ENCODE measurements around the gene TENM4. TPM values are rescaled to one million over a fixed set of nuclear protein-coding genes. Genes with fewer than 3 reads are reported as not detected.

TENM4 gene
- polyA plus RNA-seq, 1 donor from 2014 or later: 16.8 TPM

DNA sequence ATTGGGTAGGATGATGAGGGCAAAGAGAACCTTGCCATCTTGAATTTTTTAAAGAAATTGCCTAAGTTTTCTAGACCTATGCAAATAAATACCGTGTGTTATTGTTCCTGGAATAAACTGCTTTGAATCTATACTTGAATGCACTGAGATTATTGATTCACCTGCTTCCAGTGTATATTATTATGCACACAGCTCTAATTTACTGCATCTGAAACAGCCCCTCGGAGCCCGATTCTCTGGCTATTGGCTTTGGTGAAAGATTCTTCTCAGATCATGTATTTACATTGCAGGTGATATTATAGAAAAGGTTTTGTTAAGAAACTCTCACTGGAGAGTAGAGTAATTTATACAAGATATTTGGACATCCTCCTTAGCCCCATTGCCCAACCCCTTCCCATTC lies 254.2 kb downstream of the TENM4 start:
- TF ChIP-seq MXI1 (conservative IDR thresholded peaks at IDR 0.05; ENCODE audit: poor library complexity, severe bottlenecking) (no peak), SMC3 (conservative IDR thresholded peaks at IDR 0.05; ENCODE audit: poor library complexity) (no peak), POLR2AphosphoS5 (IDR thresholded peaks at IDR 0.05) (no peak), TAF1 (IDR thresholded peaks at IDR 0.05; ENCODE audit: low read depth) (no peak), RAD21 (conservative IDR thresholded peaks at IDR 0.05) (no peak), EZH2 (IDR thresholded peaks at IDR 0.05; ENCODE audit: borderline replicate concordance, insufficient read depth, low read length, poor library complexity, severe bottlenecking) (no peak), EP300 (conservative IDR thresholded peaks at IDR 0.05; ENCODE audit: poor library complexity, severe bottlenecking) (no peak)
- TF ChIP-seq, protein P1, sequence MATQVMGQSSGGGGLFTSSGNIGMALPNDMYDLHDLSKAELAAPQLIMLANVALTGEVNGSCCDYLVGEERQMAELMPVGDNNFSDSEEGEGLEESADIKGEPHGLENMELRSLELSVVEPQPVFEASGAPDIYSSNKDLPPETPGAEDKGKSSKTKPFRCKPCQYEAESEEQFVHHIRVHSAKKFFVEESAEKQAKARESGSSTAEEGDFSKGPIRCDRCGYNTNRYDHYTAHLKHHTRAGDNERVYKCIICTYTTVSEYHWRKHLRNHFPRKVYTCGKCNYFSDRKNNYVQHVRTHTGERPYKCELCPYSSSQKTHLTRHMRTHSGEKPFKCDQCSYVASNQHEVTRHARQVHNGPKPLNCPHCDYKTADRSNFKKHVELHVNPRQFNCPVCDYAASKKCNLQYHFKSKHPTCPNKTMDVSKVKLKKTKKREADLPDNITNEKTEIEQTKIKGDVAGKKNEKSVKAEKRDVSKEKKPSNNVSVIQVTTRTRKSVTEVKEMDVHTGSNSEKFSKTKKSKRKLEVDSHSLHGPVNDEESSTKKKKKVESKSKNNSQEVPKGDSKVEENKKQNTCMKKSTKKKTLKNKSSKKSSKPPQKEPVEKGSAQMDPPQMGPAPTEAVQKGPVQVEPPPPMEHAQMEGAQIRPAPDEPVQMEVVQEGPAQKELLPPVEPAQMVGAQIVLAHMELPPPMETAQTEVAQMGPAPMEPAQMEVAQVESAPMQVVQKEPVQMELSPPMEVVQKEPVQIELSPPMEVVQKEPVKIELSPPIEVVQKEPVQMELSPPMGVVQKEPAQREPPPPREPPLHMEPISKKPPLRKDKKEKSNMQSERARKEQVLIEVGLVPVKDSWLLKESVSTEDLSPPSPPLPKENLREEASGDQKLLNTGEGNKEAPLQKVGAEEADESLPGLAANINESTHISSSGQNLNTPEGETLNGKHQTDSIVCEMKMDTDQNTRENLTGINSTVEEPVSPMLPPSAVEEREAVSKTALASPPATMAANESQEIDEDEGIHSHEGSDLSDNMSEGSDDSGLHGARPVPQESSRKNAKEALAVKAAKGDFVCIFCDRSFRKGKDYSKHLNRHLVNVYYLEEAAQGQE (IDR thresholded peaks at IDR 0.05; ENCODE audit: borderline replicate concordance): no peak
- TF ChIP-seq, protein P2, sequence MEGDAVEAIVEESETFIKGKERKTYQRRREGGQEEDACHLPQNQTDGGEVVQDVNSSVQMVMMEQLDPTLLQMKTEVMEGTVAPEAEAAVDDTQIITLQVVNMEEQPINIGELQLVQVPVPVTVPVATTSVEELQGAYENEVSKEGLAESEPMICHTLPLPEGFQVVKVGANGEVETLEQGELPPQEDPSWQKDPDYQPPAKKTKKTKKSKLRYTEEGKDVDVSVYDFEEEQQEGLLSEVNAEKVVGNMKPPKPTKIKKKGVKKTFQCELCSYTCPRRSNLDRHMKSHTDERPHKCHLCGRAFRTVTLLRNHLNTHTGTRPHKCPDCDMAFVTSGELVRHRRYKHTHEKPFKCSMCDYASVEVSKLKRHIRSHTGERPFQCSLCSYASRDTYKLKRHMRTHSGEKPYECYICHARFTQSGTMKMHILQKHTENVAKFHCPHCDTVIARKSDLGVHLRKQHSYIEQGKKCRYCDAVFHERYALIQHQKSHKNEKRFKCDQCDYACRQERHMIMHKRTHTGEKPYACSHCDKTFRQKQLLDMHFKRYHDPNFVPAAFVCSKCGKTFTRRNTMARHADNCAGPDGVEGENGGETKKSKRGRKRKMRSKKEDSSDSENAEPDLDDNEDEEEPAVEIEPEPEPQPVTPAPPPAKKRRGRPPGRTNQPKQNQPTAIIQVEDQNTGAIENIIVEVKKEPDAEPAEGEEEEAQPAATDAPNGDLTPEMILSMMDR (IDR thresholded peaks at IDR 0.05; ENCODE audit: poor library complexity, severe bottlenecking): no peak
- H3K9me2 ChIP-seq (ENCODE audit: insufficient read depth, low read length): no peaks in the 10 kb centered on the region

DNA sequence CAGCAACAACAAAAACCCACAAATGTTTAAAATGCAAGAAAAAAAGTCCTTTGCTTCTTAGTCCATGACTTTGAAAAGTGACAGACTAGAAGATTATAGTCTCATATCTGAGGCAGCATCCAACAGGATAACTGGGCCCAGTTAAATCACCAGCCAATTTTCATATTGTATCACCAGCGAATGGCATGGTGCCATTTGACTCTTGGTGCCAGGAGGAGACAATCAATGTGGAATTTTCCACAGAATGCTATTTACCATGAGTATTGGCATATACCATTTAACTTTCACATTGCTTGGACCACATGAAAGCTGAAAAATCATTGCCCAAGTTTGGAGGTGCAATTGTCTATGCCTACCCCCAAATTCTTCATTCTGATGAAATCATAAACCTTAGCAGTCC lies 255.5 kb downstream of the TENM4 start:
- no peak overlapping the region for H3K9ac ChIP-seq (ENCODE audit: low read length)
- H3K27me3 ChIP-seq (ENCODE audit: insufficient read depth, low read depth, low read length): no peaks in the 10 kb centered on the region
- no peaks in the 10 kb centered on the region for H3K36me3 ChIP-seq (ENCODE audit: insufficient read depth, low read length)
- no peaks in the 10 kb centered on the region for H3K9me3 ChIP-seq (ENCODE audit: low read length)
- no peak overlapping the region for H3K4me3 ChIP-seq (ENCODE audit: low read length)
- H3K9me2 ChIP-seq (ENCODE audit: insufficient read depth, low read length): no peaks in the 10 kb centered on the region
- H4K20me1 ChIP-seq (ENCODE audit: insufficient read depth): no peaks in the 10 kb centered on the region
- no peak overlapping the region for H3K27ac ChIP-seq (ENCODE audit: low read length)
- no peak overlapping the region for H2AFZ ChIP-seq (ENCODE audit: low read depth, low read length)
- H3F3A ChIP-seq (ENCODE audit: insufficient read depth, low read length, poor library complexity, severe bottlenecking): no peaks in the 10 kb centered on the region
- H3K4me2 ChIP-seq (ENCODE audit: low read length): no peak overlapping the region
- no peaks in the 10 kb centered on the region for H3K79me2 ChIP-seq (replicated peaks; ENCODE audit: insufficient read depth, low read length)
- TF ChIP-seq MXI1 (conservative IDR thresholded peaks at IDR 0.05; ENCODE audit: poor library complexity, severe bottlenecking): no peak
- no peak for TF ChIP-seq EZH2 (IDR thresholded peaks at IDR 0.05; ENCODE audit: borderline replicate concordance, insufficient read depth, low read length, poor library complexity, severe bottlenecking)
- TF ChIP-seq POLR2AphosphoS5 (IDR thresholded peaks at IDR 0.05): no peak
- no peak for TF ChIP-seq EP300 (conservative IDR thresholded peaks at IDR 0.05; ENCODE audit: poor library complexity, severe bottlenecking)
- TF ChIP-seq, protein P2 (IDR thresholded peaks at IDR 0.05; ENCODE audit: poor library complexity, severe bottlenecking): no peak

More for the DNA sequence above, 254.2 kb downstream of the TENM4 start:
- H3K27me3 ChIP-seq (ENCODE audit: insufficient read depth, low read depth, low read length): no peaks in the 10 kb centered on the region
- H3K4me3 ChIP-seq (ENCODE audit: low read length): no peak overlapping the region
- no peaks in the 10 kb centered on the region for H3K9me3 ChIP-seq (ENCODE audit: low read length)
- no peak overlapping the region for H2AFZ ChIP-seq (ENCODE audit: low read depth, low read length)
- no peaks in the 10 kb centered on the region for H4K20me1 ChIP-seq (ENCODE audit: insufficient read depth)
- H3K79me2 ChIP-seq (replicated peaks; ENCODE audit: insufficient read depth, low read length): no peaks in the 10 kb centered on the region
- no peak overlapping the region for H3K27ac ChIP-seq (ENCODE audit: low read length)
- H3K4me2 ChIP-seq (ENCODE audit: low read length): no peak overlapping the region
- H3K9ac ChIP-seq (ENCODE audit: low read length): no peak overlapping the region
- no peaks in the 10 kb centered on the region for H3F3A ChIP-seq (ENCODE audit: insufficient read depth, low read length, poor library complexity, severe bottlenecking)
- no peaks in the 10 kb centered on the region for H3K36me3 ChIP-seq (ENCODE audit: insufficient read depth, low read length)
